Measurements from ENCODE around the gene JARID2. TPM values are rescaled to one million over a fixed set of nuclear protein-coding genes. Genes with fewer than 3 reads are reported as not detected.

Gene JARID2
- total RNA-seq, 4 donors from 2014 or later, result 20.0 to 29.4 (median 23.9) TPM

GRCh38 chr6:15297895-15298590, 52.2 kb downstream of the JARID2 start:
- no peaks in the 10 kb centered on the region for H3K36me3 ChIP-seq
- 91% methylated on average over 9 of the region's 9 CpGs for WGBS
- H3K27ac ChIP-seq, result no peak overlapping the region
- H3K4me3 ChIP-seq, result no peak overlapping the region
- no peak for TF ChIP-seq CTCF (IDR thresholded peaks at IDR 0.05)
- no peak for TF ChIP-seq POLR2A (IDR thresholded peaks at IDR 0.05)
- TF ChIP-seq POLR2AphosphoS5 (IDR thresholded peaks at IDR 0.05), result no peak
- no peak for TF ChIP-seq EP300 (IDR thresholded peaks at IDR 0.05)
- H3K27me3 ChIP-seq, result no peaks in the 10 kb centered on the region
- no peak for DNase-seq (ENCODE audit: low spot score in 2 of 2)
- H3K4me1 ChIP-seq, result peaks cover 35% of the 10 kb centered on the region
- H3K9me3 ChIP-seq, result no peaks in the 10 kb centered on the region

GRCh38 chr6:15299430-15300131, 53.7 kb downstream of the JARID2 start:
- Histone ChIP-seq H3K4me1 (peaks cover 35% of the 10 kb centered on the region), H3K36me3 (no peaks in the 10 kb centered on the region)

GRCh38 chr6:15301179-15302006, 55.5 kb downstream of the JARID2 start:
- H3K4me3 ChIP-seq, result no peak overlapping the region
- WGBS, result 85% methylated on average over 6 of the region's 6 CpGs
- DNase-seq (ENCODE audit: low spot score in 2 of 2), result no peak
- H3K36me3 ChIP-seq, result no peaks in the 10 kb centered on the region
- H3K27me3 ChIP-seq, result no peaks in the 10 kb centered on the region
- TF ChIP-seq EP300 (IDR thresholded peaks at IDR 0.05), result no peak
- peaks cover 35% of the 10 kb centered on the region for H3K4me1 ChIP-seq
- no peaks in the 10 kb centered on the region for H3K9me3 ChIP-seq
- H3K27ac ChIP-seq, result no peak overlapping the region

More at GRCh38 chr6:15299430-15300131, 53.7 kb downstream of the JARID2 start:
- Histone ChIP-seq H3K27me3 (no peaks in the 10 kb centered on the region), H3K4me3 (no peak overlapping the region), H3K9me3 (no peaks in the 10 kb centered on the region), H3K27ac (no peak overlapping the region)
- TF ChIP-seq POLR2AphosphoS5 (IDR thresholded peaks at IDR 0.05) (no peak), POLR2A (IDR thresholded peaks at IDR 0.05) (no peak), CTCF (IDR thresholded peaks at IDR 0.05) (no peak), EP300 (IDR thresholded peaks at IDR 0.05) (no peak)
- no peak for DNase-seq (ENCODE audit: low spot score in 2 of 2)
- 81% methylated on average over 8 of the region's 8 CpGs for WGBS

- H3K27me3 ChIP-seq, result no peaks in the 10 kb centered on the region
- no peak for DNase-seq (ENCODE audit: low spot score in 2 of 2)
- H3K27ac ChIP-seq, result no peak overlapping the region
- no peak overlapping the region for H3K4me3 ChIP-seq
- H3K36me3 ChIP-seq, result no peaks in the 10 kb centered on the region
- H3K4me1 ChIP-seq, result peaks cover 29% of the 10 kb centered on the region
- TF ChIP-seq POLR2AphosphoS5 (IDR thresholded peaks at IDR 0.05) (no peak), POLR2A (IDR thresholded peaks at IDR 0.05) (no peak), CTCF (IDR thresholded peaks at IDR 0.05) (no peak), EP300 (IDR thresholded peaks at IDR 0.05) (no peak)
- 89% methylated on average over 7 of the region's 7 CpGs for WGBS
- H3K9me3 ChIP-seq, result no peaks in the 10 kb centered on the region
Observed at GRCh38 chr6:15303162-15303919, 57.5 kb downstream of the JARID2 start.

GRCh38 chr6:15303920-15304291, 58.0 kb downstream of the JARID2 start:
- DNase-seq (ENCODE audit: low spot score in 2 of 2), result no peak
- H3K9me3 ChIP-seq, result no peaks in the 10 kb centered on the region
- peaks cover 34% of the 10 kb centered on the region for H3K4me1 ChIP-seq
- H3K4me3 ChIP-seq, result no peak overlapping the region
- WGBS, result 95% methylated on average over 6 of the region's 6 CpGs
- TF ChIP-seq POLR2AphosphoS5 (IDR thresholded peaks at IDR 0.05) (no peak), POLR2A (IDR thresholded peaks at IDR 0.05) (no peak), EP300 (IDR thresholded peaks at IDR 0.05) (no peak), CTCF (IDR thresholded peaks at IDR 0.05) (no peak)
- no peaks in the 10 kb centered on the region for H3K36me3 ChIP-seq
- no peaks in the 10 kb centered on the region for H3K27me3 ChIP-seq
- no peak overlapping the region for H3K27ac ChIP-seq

Data from suprapubic skin (tissue), 4 donors.